AG09309 (cell line): Measurements from ENCODE around the gene PYGB.

Source experiments
- DNase-seq: peaks from one replicate; pipeline ENCODE4 v3.0.0-alpha.2; 2010; ENCODE audit warnings: low read depth
- H3K4me3 ChIP-seq: 2 replicates; pipeline ENCODE4 v1.5.1; 2011; ENCODE audit warnings: mild to moderate bottlenecking, low read depth, low read length, moderate library complexity; ENCODE audit not compliant: control insufficient read depth
- CTCF ChIP-seq: IDR thresholded peaks from 2 replicates; pipeline ENCODE4 v1.5.1; 2011; ENCODE audit warnings: mild to moderate bottlenecking, low read depth, low read length, inconsistent platforms; ENCODE audit not compliant: insufficient read depth, control insufficient read depth; ENCODE audit errors: missing control alignments

Gene PYGB

GRCh38 chr20:25247956-25248785, at the start of gene PYGB:
Gene PYGB, plus strand, starts transcription at chr20:25248085. Its CDS starts 94 bp downstream, at chr20:25248179.
- no peak for TF ChIP-seq CTCF
- no peak for DNase-seq
- peak within 1 kb of the TSS; percentile 59 for H3K4me3 ChIP-seq

- H3K4me3 ChIP-seq = no peak overlapping the region
- DNase-seq = no peak
- no peak for TF ChIP-seq CTCF
These were observed 49.1 kb upstream of the PYGB start for GRCh38 chr20:25198663-25199383.

- no peak overlapping the region for H3K4me3 ChIP-seq
- no peak for DNase-seq
- no peak for TF ChIP-seq CTCF
These were observed 48.2 kb upstream of the PYGB start for GRCh38 chr20:25199473-25200260.

GRCh38 chr20:25203089-25203488, 44.8 kb upstream of the PYGB start:
- TF ChIP-seq CTCF = no peak
- no peak for DNase-seq
- H3K4me3 ChIP-seq = no peak overlapping the region

GRCh38 chr20:25203871-25204320, 44.0 kb upstream of the PYGB start:
- DNase-seq = no peak
- TF ChIP-seq CTCF = no peak
- no peak overlapping the region for H3K4me3 ChIP-seq

GRCh38 chr20:25204550-25205276, 43.2 kb upstream of the PYGB start:
- no peak for TF ChIP-seq CTCF
- H3K4me3 ChIP-seq = no peak overlapping the region
- DNase-seq = no peak
